Measurements from ENCODE around the gene ACTL6B. TPM values are rescaled to one million over a fixed set of nuclear protein-coding genes. Genes with fewer than 3 reads are reported as not detected.
"Not testable (repeated sequence)": the region's sequence is repeated elsewhere in the genome, so short reads cannot be mapped to it uniquely, and the experiment has no call there.

ACTL6B gene
- total RNA-seq, 1 experiment from 2014 or later = not detected

- no peak for DNase-seq (ENCODE audit: low read depth)
- in situ Hi-C loops (cut with HindIII; ENCODE audit: low pct_unique_long_range_greater_than_20kb, low sequenced_read_pairs) = no loop called here
Measured at GRCh38 chr7:100674411-100675104, 18.3 kb upstream of the ACTL6B start.

- in situ Hi-C loops (cut with HindIII; ENCODE audit: low pct_unique_long_range_greater_than_20kb, low sequenced_read_pairs) = no loop called here
Measured at GRCh38 chr7:100673942-100674410, 17.7 kb upstream of the ACTL6B start.

GRCh38 chr7:100673302-100673941 is 17.2 kb upstream of the ACTL6B start, which contains the start of gene GNB2:
GNB2 (plus strand) TSS chr7:100673740; CDS start chr7:100676266, 2,526 bp downstream.
- peak; percentile 99 for DNase-seq (ENCODE audit: low read depth)
- in situ Hi-C loops (cut with HindIII; ENCODE audit: low pct_unique_long_range_greater_than_20kb, low sequenced_read_pairs) = no loop called here

More at GRCh38 chr7:100673942-100674410, 17.7 kb upstream of the ACTL6B start:
- DNase-seq (ENCODE audit: low read depth) = no peak

- no peak for DNase-seq (ENCODE audit: low read depth)
- in situ Hi-C loops (cut with HindIII; ENCODE audit: low pct_unique_long_range_greater_than_20kb, low sequenced_read_pairs) = no loop called here
Measured at GRCh38 chr7:100671353-100672327, 15.4 kb upstream of the ACTL6B start.

- no peak for DNase-seq (ENCODE audit: low read depth)
- in situ Hi-C loops (cut with HindIII; ENCODE audit: low pct_unique_long_range_greater_than_20kb, low sequenced_read_pairs) = no loop called here
Measured at GRCh38 chr7:100670074-100670473, 13.8 kb upstream of the ACTL6B start.

- DNase-seq (ENCODE audit: low read depth); in situ Hi-C loops (cut with HindIII; ENCODE audit: low pct_unique_long_range_greater_than_20kb, low sequenced_read_pairs): not testable (repeated sequence)
Measured at GRCh38 chr7:100669106-100669505, 12.9 kb upstream of the ACTL6B start.

GRCh38 chr7:100668069-100668449 is 11.8 kb upstream of the ACTL6B start:
- in situ Hi-C loops (cut with HindIII; ENCODE audit: low pct_unique_long_range_greater_than_20kb, low sequenced_read_pairs) = no loop called here

GRCh38 chr7:100667331-100668068 is 11.3 kb upstream of the ACTL6B start:
- in situ Hi-C loops (cut with HindIII; ENCODE audit: low pct_unique_long_range_greater_than_20kb, low sequenced_read_pairs) = no loop called here
- DNase-seq (ENCODE audit: low read depth) = no peak

More at GRCh38 chr7:100668069-100668449, 11.8 kb upstream of the ACTL6B start:
- DNase-seq (ENCODE audit: low read depth) = no peak

- in situ Hi-C loops (cut with HindIII; ENCODE audit: low pct_unique_long_range_greater_than_20kb, low sequenced_read_pairs) = no loop called here
- no peak for DNase-seq (ENCODE audit: low read depth)
Measured at GRCh38 chr7:100665168-100665726, 9.0 kb upstream of the ACTL6B start.

GRCh38 chr7:100662194-100662776 is 6.0 kb upstream of the ACTL6B start:
- DNase-seq (ENCODE audit: low read depth); in situ Hi-C loops (cut with HindIII; ENCODE audit: low pct_unique_long_range_greater_than_20kb, low sequenced_read_pairs): not testable (repeated sequence)

GRCh38 chr7:100654908-100655831 is 1.1 kb downstream of the ACTL6B start:
- DNase-seq (ENCODE audit: low read depth) = no peak
- in situ Hi-C loops (cut with HindIII; ENCODE audit: low pct_unique_long_range_greater_than_20kb, low sequenced_read_pairs) = no loop called here

- in situ Hi-C loops (cut with HindIII; ENCODE audit: low pct_unique_long_range_greater_than_20kb, low sequenced_read_pairs) = no loop called here
- DNase-seq (ENCODE audit: low read depth) = no peak
Measured at GRCh38 chr7:100649826-100650565, 6.3 kb downstream of the ACTL6B start.

GRCh38 chr7:100642534-100642907 is 13.7 kb downstream of the ACTL6B start:
- DNase-seq (ENCODE audit: low read depth) = no peak
- in situ Hi-C loops (cut with HindIII; ENCODE audit: low pct_unique_long_range_greater_than_20kb, low sequenced_read_pairs) = no loop called here

- no peak for DNase-seq (ENCODE audit: low read depth)
- in situ Hi-C loops (cut with HindIII; ENCODE audit: low pct_unique_long_range_greater_than_20kb, low sequenced_read_pairs) = no loop called here
Measured at GRCh38 chr7:100641860-100642533, 14.3 kb downstream of the ACTL6B start.

GRCh38 chr7:100641463-100641859 is 14.8 kb downstream of the ACTL6B start, which contains the start of gene TFR2:
TFR2 (minus strand) TSS chr7:100641552; CDS start chr7:100641509, 43 bp downstream.
- no peak for DNase-seq (ENCODE audit: low read depth)
- in situ Hi-C loops (cut with HindIII; ENCODE audit: low pct_unique_long_range_greater_than_20kb, low sequenced_read_pairs) = no loop called here
